NCI-H226 (cell line): Measurements from ENCODE around the gene DPP10.
"Not testable (repeated sequence)": the region's sequence is repeated elsewhere in the genome, so short reads cannot be mapped to it uniquely, and the experiment has no call there.

Source experiments
- DNase-seq: peaks from one replicate; pipeline ENCODE4 v3.0.0-alpha.2; 2015

The DPP10 gene

GRCh38 chr2:115305712-115306111 lies 863.3 kb downstream of the DPP10 start:
- DNase-seq: no peak

- no peak for DNase-seq
These were observed 871.7 kb downstream of the DPP10 start for GRCh38 chr2:115314119-115314518.

DNA sequence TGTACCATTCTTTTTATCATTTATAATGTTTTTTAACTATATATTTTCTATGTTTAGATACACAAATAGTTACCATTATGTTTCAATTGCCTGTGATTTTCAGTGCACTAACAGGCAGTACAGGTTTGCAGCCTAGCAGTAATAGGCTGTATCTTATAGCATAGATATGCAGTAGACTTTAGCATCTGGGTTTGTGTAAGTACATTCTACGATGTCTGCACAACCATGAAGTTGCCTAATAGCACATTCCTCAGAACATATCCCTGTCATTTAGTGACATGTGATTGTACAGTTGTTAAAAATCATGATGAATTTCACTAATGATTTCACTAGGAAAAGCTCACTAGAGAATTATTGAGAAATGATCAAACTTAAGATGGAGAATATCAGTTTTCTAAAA lies 884.6 kb downstream of the DPP10 start:
- DNase-seq: no peak

GRCh38 chr2:115359550-115359949 lies 917.1 kb downstream of the DPP10 start:
- no peak for DNase-seq

DNA sequence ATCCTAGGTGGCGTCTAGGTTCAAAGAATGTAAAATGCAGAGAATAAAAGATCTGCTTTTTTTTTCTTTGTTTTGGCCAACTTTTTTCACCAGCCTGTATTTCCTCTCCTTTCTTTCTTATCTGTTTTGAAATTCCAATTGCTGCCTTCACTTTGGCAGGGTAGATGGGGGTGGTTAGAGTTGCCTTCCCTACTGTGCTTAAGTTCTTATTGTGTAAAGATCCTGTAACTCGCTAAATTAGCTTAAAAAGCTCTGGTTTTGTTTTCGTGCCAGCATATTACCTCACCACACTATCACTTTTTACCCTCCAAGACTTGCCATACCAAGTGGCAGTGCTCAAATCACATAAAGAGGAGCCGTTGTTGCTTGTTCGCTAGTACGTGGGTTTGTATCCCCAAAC lies 921.7 kb downstream of the DPP10 start:
- peak; percentile 77 for DNase-seq

GRCh38 chr2:115369400-115369799 lies 927.0 kb downstream of the DPP10 start:
- DNase-seq: peak; percentile 79

DNA sequence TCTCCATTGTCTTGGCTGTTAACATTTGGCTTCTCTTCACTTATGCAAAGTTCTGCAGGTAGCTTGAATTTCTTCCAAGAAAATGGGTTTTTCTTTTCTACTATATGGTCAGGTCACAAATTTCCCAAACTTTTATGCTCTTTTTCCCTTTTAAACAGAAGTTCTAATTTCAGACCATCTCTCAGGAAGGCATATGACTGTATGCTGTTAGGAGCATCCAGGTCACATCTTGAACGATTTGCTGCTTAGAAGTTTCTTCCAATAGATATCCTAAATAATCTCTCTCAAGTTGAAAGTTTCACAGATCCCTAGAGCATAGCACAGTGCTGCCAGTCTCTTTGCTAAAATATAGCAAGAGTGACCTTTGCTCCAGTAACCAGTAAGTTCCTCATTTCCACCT lies 932.5 kb downstream of the DPP10 start:
- no peak for DNase-seq

- no peak for DNase-seq
These were observed 942.0 kb downstream of the DPP10 start for GRCh38 chr2:115384399-115384798.

DNA sequence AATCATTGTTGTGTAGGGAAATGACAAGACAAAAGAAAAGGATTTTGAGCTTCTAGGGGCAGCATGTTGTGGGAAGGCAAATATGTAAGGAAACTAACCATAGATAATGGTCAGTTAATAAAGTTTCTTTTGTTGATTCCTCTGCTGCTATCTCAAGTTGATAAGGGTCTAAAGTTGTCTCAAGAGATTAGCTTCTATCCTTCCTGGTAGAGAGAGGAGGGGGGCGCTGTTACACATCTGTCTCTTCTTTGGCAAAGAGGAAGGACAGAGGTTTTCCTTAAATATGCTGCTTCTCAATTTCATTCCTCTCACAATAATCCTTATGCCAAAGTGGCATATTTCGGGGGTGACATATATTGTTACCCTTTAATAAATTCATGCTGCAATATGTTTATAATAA lies 944.0 kb downstream of the DPP10 start:
- DNase-seq: no peak

DNA sequence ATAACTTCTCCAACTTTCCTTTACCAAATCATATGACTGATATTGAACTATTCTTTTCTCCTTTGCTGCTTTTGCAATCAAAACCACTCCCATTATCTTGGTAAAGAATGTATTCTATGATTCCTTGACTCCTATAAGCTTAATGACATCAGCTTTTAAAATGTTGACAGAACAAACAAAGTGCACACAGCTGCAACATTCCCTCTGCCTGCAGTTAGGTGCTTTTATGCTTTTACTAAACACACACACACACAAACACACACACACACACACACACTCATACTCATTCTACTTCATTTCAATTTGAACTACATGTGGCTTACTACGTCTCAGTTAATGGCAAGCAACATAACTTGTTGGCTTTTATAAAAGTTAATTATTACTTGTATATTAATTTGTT lies 946.6 kb downstream of the DPP10 start:
- no peak for DNase-seq

GRCh38 chr2:115389898-115390565 lies 947.6 kb downstream of the DPP10 start:
- no peak for DNase-seq

DNA sequence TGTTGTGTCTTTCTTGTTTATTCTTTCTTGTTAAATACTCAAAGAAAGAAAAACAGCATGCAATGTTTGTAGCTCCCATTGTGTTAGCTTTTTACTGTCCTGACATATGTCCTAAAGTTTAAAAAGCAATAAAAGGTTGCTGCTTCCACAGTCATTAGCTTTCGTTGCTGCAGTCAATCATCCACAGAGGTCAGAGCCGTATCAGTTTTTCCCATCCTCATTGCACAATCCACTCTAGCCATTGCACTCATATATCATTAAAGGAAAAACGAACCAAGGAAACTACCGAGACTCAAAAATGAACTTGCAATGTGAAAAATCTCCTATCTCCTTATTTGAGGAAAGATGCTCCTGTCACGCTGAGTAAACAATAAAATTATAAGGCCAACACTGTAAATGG lies 954.1 kb downstream of the DPP10 start:
- no peak for DNase-seq

DNA sequence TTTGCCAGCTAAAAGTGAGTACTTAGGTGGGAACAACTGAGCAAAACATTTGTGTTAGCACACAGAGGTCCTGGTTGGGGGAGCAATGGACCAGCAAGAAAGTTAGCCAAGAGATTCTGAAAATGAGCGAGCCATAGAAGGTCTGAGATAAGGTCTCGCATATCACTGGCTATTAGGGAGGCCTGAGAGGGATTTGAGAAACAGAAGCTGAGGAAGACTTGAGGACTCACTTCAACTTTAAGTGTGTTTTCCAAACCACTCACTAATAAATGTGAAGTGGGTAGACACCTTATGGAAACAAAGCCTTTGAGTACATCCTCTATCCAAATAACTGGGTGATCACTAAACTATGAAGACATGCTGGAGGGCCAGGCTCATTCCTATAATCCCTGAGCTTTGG lies 958.5 kb downstream of the DPP10 start:
- no peak for DNase-seq

- peak; percentile 72 for DNase-seq
These were observed 970.1 kb downstream of the DPP10 start for GRCh38 chr2:115412501-115412900.

DNA sequence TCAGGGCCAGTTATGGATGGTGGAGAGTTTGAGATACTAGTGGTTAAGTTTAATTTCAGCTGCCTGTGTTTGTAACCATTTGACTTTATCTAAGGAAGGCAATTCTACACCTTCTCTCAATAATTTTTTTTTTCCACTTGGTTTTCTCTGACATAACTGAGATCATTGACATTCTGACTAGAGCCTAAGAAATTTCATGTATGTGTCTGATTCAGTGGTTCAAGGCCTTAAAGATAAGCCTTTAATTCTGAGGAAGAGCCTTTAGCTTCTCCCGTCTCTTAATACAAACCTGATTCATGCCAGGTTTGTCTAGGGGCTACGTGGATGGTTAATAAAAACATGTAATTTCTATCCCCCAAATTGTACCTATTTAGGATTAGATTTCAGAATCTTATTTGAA lies 971.4 kb downstream of the DPP10 start:
- peak; percentile 88 for DNase-seq

GRCh38 chr2:115414466-115414865 lies 972.0 kb downstream of the DPP10 start:
- peak; percentile 51 for DNase-seq

GRCh38 chr2:115422004-115422634 lies 979.7 kb downstream of the DPP10 start:
- DNase-seq: no peak

- no peak for DNase-seq
These were observed 985.0 kb downstream of the DPP10 start for GRCh38 chr2:115427436-115427835.

DNA sequence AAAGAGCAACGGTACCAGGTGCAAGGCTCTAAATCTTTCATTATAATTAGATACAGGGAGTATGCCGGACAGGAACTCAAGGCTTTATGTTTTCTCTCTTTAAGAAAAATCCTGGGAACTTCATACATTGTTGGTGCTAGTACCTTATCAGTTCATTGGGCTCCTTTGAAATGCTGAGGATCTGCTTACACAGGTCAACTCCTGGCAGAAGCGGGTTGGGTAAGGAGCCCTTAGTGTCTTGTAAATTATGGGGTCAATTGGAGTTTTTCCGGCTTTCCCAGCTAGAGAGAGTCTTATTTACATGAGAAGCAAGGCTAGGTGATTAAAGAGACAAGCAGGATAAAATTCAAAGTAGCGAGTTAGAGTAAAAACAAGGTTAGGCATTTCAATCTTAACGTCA lies 998.3 kb downstream of the DPP10 start:
- not testable (repeated sequence) for DNase-seq

DNA sequence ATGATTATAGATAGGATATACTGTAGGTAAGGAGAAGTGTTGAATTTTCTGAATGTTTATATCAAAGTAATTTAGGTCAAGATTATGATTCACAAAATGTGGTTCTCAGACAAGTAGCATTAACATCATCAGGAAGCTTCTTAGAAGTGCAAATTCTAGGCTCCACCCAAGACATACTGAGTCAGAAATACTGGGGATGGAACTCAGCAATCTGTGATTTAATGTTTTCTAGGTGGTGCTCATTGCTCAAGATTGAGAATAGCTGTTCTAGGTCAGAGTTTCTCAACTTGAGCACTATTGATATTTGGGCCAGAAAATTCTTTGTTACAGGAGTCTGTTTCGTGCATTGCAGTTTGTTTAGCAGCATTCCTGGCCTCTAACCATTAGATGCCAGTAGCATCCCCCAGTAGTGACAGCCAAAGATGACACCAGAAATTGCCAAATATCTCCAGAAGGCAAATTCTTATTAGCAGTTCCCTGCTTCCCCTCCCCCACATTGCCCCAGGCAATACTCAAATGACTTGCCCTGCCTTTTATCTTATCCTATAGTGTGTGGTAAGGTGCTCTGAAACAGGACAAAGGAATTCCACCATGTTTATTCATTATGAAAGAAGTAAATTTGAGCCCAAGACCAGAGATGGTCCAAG lies 1001.2 kb downstream of the DPP10 start:
- peak; percentile 89 for DNase-seq

GRCh38 chr2:115460008-115460407 lies 1017.6 kb downstream of the DPP10 start:
- DNase-seq: no peak

DNA sequence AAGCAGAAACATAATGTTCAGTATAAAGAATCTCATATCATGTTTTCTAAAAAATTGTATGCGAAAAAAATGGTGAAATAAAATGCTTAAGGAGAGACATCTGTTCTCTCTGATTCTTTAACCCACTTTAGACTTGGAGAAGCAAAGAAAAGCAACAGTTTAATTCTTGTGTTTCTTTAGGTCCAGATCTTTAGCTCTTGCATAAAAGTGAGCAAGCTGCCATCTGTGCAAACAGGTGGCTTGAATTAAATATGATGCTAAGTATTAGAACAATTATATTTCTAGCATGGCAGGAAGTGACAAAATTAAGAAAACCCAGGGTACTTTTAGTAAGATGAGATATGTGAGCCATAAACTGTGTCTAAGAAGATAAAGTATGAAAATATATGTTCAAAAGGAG lies 1038.3 kb downstream of the DPP10 start:
- DNase-seq: no peak

DNA sequence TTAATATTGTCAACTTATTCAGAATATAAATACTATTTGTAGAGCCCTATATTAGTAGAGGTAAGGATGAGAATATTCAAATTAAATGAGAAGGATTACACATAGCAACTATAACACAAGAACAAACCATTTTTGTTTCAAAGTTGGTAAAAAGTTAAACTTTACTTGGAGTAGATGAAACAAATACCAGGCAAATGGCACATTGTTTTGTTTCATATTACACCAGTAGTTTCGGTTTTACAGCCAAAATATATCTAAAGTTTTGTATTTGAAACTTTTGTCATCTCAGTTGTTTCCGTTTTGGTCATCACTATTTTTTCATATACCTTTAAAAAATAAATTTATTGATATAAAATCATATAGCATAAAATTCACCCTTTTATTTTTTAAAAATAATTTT lies 1039.4 kb downstream of the DPP10 start:
- DNase-seq: no peak

- DNase-seq: peak; percentile 73
These were observed 1041.2 kb downstream of the DPP10 start for GRCh38 chr2:115483666-115484065.
